CMK (cell line): ENCODE data around the gene AGPS.
"Not testable (repeated sequence)": the region's sequence is repeated elsewhere in the genome, so short reads cannot be mapped to it uniquely, and the experiment has no call there.

Experiments
- DNase-seq: peaks from one replicate; pipeline ENCODE4 v3.0.0-alpha.2; 2010; ENCODE audit warnings: low read depth

AGPS gene

DNA sequence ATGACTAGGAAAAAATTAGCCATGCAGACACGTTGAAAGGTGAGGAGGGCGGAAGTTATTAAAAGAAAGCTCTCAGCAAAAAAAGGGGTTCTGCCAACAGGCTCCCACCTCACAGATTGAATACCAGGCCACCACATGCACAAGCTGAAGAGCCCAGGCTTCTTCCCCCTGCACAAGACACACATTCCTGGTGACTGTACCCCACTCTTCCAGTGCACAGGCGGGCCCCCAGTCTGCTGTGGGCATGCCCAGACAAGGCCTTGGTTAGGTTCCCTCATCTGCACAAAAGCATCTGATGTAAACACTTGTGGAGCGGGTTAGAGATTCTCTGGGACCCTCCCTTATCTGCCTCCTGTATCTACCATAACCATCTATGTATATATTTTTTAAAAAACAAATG, 81.7 kb downstream of the AGPS start:
- DNase-seq = no peak

DNA sequence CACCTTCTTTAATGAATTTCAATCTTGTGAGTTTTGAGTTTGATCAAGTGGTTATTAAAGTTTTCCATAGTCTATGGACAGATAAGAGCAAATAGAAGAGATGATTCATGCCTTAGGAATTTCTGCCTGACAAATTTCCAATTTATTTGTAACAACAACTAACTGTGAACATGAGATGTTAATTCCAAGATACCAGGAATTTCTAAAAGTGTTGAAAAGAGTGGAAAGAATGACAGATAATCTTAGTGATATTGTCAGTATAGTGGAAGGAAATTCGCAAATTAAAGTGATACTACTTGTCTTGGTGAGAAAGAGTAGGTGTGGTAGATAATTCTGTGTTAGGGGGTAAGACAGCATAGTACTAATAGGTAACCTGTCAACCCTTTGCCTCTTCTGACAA, 82.4 kb downstream of the AGPS start:
- DNase-seq = no peak

DNA sequence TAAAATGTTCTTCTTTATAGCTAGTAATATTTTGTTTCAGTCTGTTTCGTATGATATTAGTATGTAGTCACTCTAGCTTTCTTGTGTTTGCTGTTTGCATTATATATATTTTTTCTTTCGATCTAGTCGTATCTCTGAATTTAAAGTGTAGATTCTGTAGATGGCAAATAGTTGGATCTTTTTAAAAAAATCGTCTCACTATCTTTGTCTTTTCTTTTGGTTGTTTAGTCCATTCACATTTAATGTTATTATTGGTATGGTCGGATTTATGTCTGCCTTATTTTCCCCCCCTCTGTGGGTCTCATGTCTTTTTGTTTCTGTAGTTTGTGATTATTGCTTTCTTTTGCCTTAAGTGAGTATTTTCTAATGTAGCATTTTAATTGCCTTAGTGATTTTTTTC, 84.3 kb downstream of the AGPS start:
- DNase-seq = no peak

DNA sequence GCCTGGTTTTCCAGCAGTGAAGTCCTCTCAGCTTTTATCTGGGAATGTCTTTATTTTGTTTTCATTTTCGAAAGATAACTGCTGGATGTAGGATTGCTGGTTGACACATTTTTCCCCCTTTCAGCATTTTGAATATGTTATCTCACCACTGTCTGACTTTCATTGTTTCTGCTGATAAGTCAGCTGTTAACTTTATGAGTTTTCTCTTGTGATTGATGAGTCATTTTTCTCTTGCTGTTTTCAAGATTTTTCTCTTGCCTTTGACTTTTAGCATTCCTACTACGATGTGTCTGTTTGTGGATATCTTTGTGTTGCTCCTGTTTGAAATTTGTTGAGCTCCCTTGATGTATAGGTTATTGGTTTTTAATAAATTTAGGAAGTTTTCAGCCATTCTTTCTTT, 85.5 kb downstream of the AGPS start:
- DNase-seq = no peak

DNA sequence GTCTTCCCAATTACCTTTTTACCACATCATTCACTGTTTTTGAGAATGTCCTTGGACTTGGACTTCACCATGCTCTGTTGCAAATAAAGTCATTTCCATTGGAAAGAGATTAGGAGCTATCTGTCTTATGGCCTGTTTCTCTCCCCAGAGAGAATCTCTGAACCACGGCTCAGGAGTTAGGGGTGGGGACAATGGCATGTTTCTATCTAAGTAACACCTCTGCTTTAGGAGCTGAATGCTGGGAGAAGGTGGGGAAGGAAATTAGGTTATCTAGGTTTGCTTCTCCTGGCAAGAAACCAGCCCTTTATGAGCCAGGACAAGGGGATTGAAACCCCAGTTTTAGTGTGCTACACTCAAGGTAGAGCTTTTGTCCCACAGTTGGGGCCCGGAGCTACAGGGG, 86.3 kb downstream of the AGPS start:
- no peak for DNase-seq

DNA sequence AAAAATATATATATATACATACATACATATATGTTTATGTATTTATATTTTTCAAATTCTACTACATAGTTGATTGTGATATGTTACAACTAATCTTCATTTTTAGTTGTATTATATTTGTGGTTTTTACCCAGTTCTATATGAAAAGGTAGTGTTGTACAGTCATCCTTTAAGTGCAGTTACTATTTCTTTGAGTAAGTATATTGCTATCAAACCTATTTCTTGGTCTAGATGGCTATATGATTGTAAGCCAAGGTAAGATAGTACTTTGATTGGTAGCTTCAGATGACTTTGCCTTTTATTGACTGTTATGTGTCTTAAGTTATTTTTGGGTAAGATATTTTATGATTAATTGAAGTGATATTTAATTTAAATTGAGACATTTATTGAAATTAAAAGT, 89.6 kb downstream of the AGPS start:
- DNase-seq = no peak

DNA sequence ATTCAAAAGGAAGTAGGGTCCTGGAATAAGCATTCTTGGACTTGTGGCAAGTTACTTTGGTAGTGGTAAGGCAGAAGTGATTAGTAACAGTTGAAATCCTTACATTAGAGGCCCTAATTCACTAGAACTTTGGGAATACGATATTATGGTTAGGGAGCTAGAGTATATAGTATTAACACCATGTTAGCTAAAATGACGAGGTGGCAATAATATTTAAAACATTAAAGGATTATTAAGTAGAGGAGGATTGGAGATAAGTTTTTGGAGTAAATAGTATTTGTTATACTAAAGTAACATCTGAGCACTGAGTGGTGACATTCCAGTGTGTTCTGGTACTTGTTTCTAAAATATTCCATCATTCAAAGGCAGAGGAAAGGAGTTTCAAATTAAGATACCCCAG, 91.0 kb downstream of the AGPS start:
- no peak for DNase-seq

DNA sequence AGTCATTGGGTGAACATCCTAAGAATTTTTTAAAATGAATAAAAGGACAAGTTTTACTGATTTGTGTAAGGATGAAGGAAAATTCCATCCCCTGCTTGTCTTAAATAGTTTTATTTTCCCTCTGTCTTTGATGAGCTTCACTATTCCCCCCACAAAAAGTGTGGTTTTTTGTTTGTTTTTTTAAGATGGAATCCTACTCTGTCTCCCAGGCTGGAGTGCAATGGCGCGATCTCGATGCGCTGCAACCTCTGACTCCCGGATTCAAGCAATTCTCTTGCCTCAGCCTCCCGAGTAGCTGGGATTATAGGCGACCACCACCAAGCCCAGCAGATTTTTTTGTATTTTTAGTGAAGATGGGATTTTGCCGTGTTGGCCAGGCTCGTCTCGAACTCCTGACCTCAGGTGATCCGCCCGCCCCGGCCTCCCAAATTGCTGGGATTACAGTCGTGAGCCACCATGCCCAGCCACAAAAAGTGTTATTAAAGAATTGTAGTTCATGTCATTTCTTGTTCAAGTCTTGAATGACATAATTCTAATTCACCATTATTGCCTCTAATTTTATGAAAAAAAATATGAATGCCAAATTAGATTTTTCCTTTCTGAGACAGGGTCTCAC, 91.7 kb downstream of the AGPS start:
- DNase-seq = no peak

DNA sequence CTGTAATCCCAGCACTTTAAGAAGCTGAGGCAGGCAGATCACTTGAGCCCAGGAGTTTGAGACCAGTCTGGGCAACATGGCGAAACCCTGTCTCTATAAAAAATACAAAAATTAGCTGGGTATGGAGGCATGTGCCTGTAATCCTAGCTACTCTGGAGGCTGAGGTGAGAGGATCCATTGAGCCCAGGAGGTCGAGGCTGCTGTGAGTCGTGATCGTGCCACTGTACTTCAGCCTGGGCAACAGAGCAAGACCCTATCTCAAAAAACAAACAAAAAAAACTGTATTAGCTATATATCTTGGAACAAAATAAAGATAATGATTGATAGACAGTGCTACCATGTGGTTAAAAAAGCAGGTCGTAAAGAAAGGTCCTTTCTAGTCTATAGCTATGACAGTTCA, 93.1 kb downstream of the AGPS start:
- not testable (repeated sequence) for DNase-seq

DNA sequence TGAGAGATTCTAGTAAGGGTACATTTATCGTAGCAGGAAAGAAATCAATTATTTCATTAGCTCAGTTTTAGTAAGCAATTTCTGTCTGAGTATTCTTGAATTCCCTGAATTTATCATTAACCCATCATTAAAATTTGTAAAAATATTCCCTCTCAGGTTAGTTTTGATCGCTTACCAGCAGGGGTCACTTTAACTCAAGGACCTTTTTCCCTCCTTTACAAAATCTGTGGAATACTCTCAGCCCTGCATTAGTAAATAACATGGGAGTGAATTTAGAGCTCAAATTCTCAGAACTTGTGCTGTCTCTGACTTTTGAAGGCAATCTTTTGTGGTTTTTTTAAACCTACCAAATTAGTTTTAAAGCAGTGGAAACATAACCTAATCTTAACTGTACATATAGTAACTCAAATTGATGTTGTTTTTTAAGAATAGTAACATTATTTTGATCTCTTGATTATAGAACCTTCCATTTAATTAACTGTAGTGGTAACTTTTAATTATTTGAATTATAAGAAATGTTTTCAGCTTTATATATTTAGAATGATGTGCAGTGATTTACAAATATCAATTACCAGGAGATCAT, 97.2 kb downstream of the AGPS start:
- no peak for DNase-seq

DNA sequence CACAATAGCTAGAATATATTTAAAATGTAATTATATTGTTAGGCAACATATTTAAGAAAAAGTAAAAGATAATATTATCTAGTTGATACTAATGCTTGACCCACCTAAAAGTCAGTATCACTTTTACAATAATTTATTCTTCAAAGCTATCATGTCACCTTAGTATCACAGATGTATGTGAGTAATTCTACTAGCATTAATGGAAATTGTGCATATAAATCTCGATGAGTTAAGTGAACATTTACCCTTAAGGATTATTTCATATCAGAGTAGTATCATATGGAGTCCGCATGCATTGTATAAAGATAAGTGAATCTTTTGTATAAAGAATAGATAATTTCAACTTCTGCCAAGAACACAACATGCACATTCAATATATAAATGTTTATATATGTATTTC, 103.4 kb downstream of the AGPS start:
- DNase-seq = no peak

DNA sequence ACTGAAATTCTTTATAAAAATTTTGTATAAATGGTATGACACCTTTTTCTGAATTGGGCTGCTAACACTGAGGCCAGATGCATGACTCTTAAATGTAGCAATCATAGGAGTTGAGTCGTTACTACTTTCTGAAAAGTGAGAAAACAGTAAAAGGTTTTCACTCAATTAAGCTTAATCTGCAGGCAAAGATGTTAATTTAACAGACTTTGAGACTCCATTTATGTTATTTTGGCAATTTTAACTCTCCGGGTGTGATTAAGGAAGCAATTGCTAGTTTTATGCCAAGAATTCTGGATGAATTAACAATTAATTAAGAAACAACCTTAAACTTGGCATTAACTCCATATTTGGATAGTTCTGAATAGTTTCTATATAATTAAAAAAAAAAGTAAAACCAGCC, 104.3 kb downstream of the AGPS start:
- no peak for DNase-seq

DNA sequence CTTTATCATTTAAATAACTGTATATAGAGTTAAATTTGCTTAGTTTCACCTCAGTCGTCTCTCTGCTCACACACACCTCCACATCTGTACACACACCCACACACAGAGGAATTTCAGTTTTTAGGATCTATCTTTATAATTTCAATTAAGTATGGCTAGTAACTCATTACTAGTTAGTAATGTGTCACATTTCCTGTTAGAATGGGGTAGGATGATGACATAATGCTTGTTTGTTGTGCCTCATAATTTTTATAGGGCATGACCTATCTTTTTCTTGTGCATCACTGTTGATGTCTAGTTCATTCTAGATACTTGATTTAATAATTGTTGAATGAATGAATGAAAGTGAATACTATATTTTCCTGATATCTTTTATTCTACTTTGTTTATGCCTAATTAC, 108.6 kb downstream of the AGPS start:
- no peak for DNase-seq

DNA sequence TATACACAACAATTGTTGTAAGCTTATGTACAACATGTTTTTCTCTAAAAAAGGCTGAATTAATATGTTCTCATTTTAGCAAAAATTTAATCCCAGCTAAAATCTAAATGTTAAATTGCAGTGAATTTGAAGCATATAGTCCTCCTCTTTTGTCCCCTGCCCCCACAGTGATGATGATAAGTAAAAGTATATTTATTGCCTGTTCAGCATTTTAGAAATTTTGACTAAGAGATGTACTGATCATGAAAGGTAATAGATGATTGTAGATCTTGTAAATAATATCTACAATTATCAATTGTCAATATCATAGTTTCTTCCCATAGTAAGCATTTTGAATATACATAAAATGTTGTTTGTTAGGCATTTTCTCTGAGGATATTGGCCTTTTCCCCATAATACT, 113.9 kb downstream of the AGPS start:
- no peak for DNase-seq

DNA sequence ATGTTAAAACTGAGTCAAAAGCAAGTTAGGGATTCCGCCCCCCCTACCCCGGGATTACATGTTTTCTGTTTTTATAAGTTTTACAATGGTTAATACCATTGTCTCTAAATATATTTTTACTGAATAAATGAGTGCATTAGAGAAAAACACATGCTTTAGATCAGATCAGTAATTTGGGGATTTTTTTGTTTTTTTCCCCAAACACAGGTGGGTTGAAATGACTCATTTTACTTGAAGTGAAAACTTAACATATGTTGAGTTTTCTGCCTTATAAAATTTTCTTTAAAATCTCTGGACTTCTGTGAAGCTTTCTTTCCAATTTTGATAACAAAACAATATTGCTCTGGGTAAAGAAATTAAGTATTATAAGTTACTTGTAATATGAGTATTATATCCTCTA, 114.4 kb downstream of the AGPS start:
- DNase-seq = no peak

DNA sequence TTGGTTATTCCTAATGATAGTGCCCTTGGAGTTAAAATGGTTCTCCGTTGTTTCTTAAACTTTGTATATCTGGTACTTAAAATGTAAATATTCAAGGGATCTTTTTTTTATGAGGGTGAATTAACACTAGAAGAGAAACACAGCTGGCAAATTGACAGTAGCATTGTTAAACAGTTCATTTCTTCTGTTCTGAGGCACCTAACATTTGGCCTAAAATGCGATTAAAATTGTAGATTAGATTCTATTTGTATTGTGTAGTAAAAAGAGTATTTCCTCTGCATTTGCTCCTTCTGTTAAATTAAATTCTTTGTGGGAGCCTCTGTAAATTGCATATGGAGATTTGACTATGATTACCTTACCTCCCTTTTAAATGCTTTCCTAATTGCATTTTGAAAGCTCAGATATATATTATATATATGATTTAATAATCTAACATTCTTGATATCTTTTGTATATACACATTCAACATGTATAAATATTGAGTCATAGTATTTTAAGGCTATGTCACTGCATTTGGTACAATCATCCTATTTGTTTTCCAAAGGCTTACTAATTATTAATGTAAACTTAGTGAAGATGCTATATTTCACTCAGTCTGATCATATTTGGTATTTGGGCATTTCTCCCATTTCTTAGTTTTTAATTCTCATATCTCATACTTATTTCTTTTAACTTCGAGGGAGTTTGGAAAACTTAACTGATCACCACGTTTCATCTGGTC, 124.4 kb downstream of the AGPS start:
- no peak for DNase-seq

DNA sequence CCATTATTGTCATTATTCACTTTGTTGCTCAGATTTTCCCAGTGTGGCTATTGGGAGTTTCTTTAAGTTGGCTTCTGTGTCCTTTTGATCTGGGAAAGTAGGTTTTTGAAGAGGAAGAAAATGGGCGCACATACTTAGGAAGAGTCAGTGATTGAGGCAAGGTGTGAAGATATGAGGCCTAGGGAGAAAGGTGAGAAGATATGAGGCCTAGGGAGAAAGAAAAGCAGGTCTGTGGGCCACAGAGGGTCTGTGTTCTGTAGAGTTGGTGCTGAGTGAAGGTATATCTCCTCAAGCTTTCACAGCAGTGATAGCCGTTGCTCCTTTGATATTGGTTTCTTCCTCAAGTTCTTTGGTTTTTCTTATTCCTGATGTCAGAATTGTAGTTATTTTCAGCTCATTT, 126.2 kb downstream of the AGPS start:
- no peak for DNase-seq

DNA sequence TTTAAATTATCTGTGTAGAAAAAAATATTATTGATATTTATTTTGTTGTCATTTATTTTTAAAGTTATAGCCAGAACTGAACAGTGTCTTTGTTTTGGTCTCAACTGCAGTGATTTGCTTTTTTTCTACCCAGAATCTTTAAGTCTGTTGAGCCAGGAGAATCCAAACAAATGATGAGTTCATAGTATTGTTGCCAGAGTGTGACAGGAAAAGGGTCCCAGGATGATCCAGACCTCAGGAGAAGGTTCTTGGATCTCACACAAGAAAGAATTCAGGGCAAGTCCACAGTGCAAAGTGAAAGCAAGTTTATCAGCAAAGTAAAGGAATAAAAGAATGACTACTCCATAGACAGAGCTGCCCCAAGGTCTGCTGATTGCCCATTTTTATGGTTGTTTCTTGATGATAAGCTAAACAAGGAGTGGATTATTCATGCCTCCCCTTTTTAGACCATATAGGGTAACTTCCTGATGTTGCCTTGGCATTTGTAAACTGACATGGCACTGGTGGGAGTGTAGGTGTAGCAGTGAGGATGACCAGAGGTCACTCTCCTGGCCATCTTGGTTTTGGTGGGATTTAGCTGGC, 127.1 kb downstream of the AGPS start:
- DNase-seq = no peak

DNA sequence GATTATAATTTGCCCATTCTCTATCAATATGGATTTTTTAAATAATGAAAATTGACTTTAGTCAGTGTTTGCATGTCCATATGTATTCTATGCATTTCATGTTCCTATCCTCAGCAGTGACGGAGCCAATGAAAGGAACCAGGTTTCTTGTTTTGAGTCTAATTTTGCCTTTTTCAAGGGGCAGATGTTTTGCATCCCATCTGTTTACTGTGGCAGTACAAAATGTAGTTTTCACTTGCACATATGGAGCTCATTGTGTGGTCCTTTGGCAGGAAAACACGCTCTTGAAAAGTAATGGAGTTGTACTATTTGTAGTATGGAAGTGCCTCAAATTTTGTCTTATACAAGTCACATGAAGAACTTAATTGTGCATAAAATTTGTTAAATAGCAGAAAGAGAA, 127.8 kb downstream of the AGPS start:
- DNase-seq = no peak

DNA sequence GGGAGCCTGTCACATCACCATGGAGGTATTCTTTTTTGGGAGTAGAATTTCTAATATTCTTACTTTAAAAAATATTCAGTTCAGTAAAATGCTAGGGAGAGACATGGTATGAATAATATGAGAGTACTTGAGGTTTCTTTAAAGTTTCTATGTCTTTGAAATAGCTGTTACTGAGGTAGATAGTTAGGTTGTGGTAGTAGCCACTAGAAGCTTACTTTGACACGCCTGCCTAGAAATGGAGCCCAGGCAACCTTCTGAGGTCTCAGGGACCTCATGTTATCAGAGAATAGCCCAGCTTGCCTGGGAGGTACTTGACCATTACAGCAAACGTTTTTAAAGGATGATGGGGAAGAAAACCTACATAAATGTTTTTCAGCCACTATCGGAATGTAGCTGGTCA, 131.2 kb downstream of the AGPS start:
- no peak for DNase-seq

DNA sequence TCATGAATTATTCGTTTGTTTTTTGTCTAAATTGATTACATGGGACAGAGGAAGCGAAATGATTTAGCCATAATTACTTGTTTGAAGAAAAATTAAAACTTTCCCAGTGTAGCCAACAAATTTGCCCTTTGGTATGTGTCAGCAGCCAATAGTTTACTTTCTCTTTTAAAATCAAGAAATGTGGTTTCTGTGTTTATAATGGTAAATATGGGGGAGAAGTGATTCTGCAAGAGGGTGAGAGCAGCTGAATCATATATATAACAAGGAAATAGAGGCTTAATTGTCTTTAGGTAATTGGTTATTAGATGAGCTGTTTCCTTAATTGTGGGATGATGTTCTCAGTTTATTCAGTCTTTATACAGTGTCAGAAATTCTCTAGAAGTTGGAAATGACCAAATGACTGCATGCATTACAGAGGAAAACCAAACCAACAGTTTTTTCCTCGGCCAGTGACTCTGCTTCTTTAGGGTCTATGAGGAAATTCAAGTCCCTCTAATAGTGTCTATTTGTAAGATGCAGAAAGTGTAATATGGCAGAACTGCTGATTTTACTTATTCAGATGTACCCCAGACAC, 132.9 kb downstream of the AGPS start:
- no peak for DNase-seq

DNA sequence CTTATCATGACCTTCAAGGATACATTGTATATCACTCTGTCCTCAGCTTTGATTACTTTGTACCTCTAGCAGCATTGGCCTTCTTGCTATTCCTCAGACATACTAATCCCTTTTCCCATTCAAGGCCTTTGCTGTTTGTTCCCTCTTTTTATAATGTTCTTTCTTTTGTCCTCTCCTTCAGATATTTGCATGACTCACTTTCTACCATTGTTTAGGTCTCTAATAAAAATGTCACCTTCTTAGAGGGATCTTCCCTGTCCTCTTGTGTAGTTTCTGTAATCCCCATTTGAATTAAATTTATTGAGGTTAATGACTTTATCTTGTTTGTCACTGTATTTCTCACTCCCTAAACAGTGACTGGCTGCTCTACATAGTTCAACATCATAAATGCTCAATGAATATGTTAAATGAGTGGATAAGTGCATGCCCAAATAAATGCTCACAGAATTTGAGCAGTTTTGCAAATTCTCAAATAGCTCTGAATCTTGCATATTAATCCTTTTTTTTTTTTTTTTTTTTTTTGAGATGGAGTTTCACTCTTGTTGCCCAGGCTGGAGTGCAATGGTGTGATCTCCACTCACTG, 135.9 kb downstream of the AGPS start:
- DNase-seq = no peak

DNA sequence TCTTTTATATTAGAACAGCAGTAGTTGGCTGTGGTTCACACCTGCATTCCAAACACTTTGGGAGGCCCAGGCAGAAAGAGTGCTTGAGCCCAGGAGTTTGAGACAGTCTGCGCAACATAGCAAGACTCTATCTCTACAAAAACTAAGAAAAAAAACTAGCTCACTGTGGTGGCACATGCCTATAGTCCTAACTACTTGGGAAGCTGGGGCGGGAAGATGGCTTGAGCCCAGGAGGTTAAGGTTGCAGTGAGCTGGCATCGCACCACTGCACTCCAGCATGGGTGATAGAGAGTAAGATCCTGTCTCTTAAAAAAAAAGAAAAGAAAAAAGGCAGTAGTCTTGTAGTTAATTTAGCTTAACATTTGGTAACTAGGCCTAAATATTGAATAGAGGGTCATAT, 136.6 kb downstream of the AGPS start:
- DNase-seq = no peak
